Measurements from ENCODE around the gene MALRD1.

DNA sequence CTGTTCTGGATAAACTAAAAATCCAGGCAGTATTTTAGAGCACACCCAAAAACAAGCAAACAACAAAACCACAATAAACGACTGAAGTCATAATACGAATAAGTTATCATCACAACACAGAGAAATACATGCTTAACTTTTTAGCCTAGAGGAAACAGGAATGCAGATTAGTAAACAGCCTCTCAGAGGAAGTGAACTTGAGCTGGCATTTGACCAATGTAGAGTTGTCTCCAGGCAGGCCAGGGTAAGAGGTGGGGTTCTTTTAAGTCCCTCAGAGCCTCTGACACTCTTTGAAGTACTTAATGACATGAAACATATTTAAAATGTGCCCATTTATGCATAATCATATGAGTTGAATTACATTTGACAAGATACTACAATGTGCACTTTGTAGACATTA lies 724.4 kb downstream of the MALRD1 start:
- TF ChIP-seq CTCF (IDR thresholded peaks at IDR 0.05) (no peak), EP300 (IDR thresholded peaks at IDR 0.05; ENCODE audit: low read depth) (no peak)
